Lower lobe of right lung (tissue), 2 donors: Measurements from ENCODE around the gene NFAM1. TPM values are rescaled to one million over a fixed set of nuclear protein-coding genes. Genes with fewer than 3 reads are reported as not detected.

Experiments
- ATAC-seq, 2 donors: fragments of 200-7000 bp; cut with Tn5 transposase; one replicate each; pipeline ENCODE4 v1.9.1; 2020 to 2022; ENCODE audit warnings: mild to moderate bottlenecking in 2 of 2, moderate library complexity in 2 of 2
- DNase-seq: peaks from one replicate; pipeline ENCODE4 v3.0.0-alpha.2; 2020
- H3K27ac ChIP-seq: fragments of 200-600 bp; one replicate; pipeline ENCODE4 v1.8.0; 2022
- H3K27me3 ChIP-seq: fragments of 200-600 bp; one replicate; pipeline ENCODE4 v1.8.0; 2022; ENCODE audit warnings: low read depth
- H3K36me3 ChIP-seq: fragments of 200-600 bp; one replicate; pipeline ENCODE4 v1.8.0; 2022; ENCODE audit warnings: mild to moderate bottlenecking
- H3K4me1 ChIP-seq: fragments of 200-600 bp; one replicate; pipeline ENCODE4 v1.8.0; 2022
- H3K4me3 ChIP-seq: fragments of 200-600 bp; one replicate; pipeline ENCODE4 v1.8.0; 2022; ENCODE audit warnings: mild to moderate bottlenecking
- H3K9me3 ChIP-seq: fragments of 200-600 bp; one replicate; pipeline ENCODE4 v1.8.0; 2022
- intact Hi-C: fragments of 100-400 bp; cut with DNase I; formaldehyde crosslinking; loops from one replicate; pipeline ENCODE4 v1.11.0; 2022
- total RNA-seq: library from RNA; stranded (reverse); fragmentation: NEBNext Ultra II Directional; extraction: Animal tissue kit (Norgen Biotek cat#: 25700); gene quantifications from one replicate; pipeline ENCODE4 v1.2.1, GENCODE V29; 2021
- TF ChIP-seq, protein P1 (sequence below): fragments of 200-600 bp; IDR thresholded peaks from one replicate; pipeline ENCODE4 v1.8.0; 2022; ENCODE audit warnings: antibody characterized with exemption, mild to moderate bottlenecking
- donor health status: DM: no; HTN: yes; CAD: no; lungs with severe emphysema.

The NFAM1 gene
- total RNA-seq, 1 donor from 2014 or later = 21.8 TPM

DNA sequence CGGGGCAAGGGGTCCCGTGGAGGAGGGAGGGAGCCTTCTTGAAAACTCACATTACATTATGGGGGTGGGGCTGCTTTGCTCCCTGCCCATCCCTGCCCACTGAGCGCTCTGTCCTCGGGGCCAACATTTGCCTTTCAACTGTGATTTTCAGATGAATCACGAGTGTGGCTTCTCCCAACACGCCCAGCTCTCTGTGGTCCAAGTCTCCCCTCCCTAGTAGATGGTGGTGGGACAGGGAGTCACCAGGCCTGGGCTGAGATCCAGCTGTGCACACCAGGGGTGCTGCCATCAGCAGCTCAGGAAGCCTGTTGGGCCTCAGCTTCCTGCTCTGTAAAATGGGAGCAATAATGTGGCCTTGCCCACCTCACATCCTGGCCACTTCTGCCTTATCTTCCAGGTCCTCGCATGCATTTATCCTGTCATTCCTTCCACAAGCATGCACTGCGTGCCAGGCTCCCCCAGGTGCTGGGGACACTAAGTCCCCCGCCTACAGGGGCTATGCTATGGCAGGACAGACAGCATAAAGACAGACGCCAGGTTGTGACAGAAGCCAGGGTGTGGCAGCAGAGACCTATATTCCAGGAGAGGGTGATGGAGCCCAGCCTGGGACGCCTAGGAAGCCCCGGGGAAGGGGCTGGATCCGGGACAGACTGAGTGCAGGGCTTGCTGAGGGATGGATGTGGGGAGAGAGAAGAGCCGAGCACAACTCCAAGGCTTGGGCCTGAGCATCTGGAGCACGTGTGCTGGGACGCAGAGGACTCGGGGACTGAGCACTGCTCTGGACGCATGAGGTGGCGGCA lies 30.5 kb downstream of the NFAM1 start:
- Histone ChIP-seq H3K36me3 (no peaks in the 10 kb centered on the region), H3K4me1 (peaks cover 5% of the 10 kb centered on the region), H3K4me3 (no peak overlapping the region), H3K27ac (no peak overlapping the region), H3K9me3 (no peaks in the 10 kb centered on the region), H3K27me3 (no peaks in the 10 kb centered on the region)
- intact Hi-C loops = no loop called here
- DNase-seq (no peak), ATAC-seq (no peak)
- TF ChIP-seq, protein P1, sequence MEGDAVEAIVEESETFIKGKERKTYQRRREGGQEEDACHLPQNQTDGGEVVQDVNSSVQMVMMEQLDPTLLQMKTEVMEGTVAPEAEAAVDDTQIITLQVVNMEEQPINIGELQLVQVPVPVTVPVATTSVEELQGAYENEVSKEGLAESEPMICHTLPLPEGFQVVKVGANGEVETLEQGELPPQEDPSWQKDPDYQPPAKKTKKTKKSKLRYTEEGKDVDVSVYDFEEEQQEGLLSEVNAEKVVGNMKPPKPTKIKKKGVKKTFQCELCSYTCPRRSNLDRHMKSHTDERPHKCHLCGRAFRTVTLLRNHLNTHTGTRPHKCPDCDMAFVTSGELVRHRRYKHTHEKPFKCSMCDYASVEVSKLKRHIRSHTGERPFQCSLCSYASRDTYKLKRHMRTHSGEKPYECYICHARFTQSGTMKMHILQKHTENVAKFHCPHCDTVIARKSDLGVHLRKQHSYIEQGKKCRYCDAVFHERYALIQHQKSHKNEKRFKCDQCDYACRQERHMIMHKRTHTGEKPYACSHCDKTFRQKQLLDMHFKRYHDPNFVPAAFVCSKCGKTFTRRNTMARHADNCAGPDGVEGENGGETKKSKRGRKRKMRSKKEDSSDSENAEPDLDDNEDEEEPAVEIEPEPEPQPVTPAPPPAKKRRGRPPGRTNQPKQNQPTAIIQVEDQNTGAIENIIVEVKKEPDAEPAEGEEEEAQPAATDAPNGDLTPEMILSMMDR = no peak

DNA sequence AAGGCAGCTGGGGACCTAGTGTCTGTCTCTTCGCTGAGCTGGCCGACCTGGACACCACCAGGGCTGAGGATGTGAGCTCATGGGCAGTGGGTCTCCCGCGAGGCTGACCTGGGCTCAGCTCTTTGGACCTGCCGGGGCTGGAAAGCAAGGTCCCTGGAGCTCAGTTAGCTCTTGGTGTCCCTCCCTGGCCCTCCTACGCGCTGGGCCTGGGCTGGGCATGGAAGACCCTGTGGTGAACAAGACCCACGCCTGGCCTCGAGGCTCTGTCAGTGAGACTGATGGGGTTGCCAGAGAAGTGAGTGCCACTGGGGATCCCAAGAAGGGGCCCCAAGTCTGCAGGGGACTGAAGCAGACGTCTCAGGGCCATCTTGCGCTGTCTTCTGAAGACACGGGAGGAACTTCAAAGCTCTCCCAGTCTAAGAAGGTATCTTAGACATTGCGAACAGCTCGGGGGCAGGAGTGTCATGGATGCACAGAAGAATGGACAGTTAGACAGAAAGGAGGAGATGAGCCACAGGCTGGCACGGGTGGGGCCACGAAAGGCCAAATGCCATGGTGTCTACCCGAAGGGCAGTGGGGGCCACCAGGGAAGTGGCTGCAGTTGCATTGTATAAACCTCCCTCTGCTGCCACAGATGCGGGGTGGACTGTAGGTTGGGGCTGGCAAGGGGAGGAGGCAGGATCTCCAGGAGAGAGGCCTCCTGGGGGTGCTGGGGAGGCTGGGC lies 31.2 kb downstream of the NFAM1 start:
- DNase-seq = no peak
- Histone ChIP-seq H3K27me3 (no peaks in the 10 kb centered on the region), H3K36me3 (no peaks in the 10 kb centered on the region), H3K27ac (no peak overlapping the region), H3K4me1 (peaks cover 7% of the 10 kb centered on the region), H3K9me3 (no peaks in the 10 kb centered on the region), H3K4me3 (no peak overlapping the region)
- no peak for ATAC-seq
- TF ChIP-seq, protein P1 = no peak
- intact Hi-C loops = no loop called here

DNA sequence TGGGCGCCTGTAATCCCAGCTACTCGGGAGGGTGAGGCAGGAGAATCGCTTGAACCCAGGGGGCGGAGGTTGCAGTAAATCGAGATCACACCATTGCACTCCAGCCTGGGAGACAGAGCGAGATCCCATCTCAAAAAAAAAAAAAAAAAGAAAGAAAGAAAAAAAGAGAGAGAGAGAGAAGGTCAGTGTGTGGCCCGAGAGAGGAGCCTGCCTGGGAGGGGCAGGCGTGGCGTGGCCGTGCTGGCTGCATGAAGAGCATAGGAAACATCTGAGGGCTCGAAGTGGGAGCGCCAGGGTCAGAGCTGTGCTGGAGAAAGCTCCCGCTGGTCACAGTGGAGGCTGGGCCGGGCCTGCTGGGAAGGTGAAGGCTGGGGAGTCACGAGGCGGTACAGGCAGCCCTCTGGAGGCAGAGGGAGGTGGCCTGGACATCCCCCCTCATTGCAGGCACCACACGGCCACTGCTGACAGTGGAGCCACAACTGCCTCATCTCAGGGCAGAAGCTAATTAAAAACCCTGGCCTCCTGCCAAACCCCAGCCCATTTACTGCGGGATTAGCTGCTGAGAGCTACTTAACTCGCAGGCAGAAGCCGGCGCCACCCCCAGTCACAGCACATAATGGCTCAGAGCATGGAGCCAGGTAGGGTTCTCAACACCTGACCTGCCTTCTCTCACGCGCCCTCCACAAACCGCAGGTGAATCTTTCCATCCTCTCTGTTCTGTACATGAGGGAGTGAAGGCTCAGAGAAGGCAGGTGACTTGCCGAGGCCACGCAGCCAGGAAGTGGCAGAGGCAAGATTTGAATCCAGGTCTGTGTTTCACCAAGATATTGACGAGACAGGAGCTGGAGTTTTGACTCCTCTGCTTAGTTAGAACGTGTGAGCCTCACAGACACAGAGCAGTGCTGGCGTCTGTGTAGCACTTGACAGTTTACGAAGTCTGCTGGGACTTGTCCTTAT lies 32.6 kb downstream of the NFAM1 start:
- H3K4me1 ChIP-seq = peaks cover 7% of the 10 kb centered on the region
- no peak overlapping the region for H3K27ac ChIP-seq
- no peak overlapping the region for H3K4me3 ChIP-seq
- ATAC-seq (peak; percentile 53 to 63), DNase-seq (no peak)
- no peaks in the 10 kb centered on the region for H3K9me3 ChIP-seq
- no peaks in the 10 kb centered on the region for H3K27me3 ChIP-seq
- TF ChIP-seq, protein P1 = no peak
- no peaks in the 10 kb centered on the region for H3K36me3 ChIP-seq
- intact Hi-C loops = no loop called here

DNA sequence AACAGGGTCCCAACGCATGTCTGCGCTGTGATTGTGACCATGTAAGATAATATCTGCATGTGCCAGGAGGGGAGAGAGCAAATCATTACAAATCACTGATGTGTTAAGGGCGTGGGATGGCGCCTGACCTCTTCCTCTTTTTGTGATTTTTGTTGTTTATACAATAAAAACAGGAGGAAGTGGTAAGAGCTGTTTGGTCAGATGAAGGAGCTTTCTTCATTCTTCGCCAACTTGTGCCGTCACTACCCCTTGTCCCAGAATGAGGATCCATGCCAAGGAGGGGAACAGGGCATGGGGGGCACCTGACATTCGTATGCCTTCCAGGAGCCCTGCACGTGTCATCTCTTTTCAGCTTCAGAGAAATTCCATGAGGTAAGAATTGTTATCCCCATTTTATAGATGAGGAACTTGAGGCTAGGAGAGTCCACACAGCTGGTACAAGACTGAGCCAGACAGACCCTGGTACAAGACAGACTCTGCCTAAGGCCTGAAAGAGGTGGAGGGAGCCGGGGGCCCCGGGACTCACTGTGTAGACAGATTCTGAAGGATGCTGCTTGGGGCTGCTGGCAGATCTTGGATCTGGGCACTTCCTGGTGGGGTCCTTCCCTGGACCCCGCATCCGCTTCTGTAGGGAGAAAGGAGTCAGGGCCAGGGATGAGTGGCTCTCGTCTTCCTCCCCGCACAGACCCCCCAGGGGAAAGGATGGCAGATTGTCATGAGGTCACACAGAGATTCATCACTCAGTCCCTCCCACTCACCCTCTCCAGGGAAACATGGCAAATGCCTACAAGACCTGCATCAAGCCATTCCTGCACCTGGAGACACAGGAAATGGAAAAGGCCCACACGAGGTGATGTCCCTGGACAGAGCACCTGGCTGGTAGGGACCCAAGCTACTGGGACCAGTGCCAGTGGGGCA lies 34.6 kb downstream of the NFAM1 start:
- Histone ChIP-seq H3K9me3 (no peaks in the 10 kb centered on the region), H3K4me3 (no peak overlapping the region), H3K4me1 (peaks cover 7% of the 10 kb centered on the region), H3K36me3 (no peaks in the 10 kb centered on the region), H3K27me3 (no peaks in the 10 kb centered on the region), H3K27ac (peak overlapping the region; percentile 53)
- intact Hi-C loops = no loop called here
- TF ChIP-seq, protein P1 = no peak
- peak; percentile 74 to 78 for ATAC-seq
- peak; percentile 72 for DNase-seq
